Measurements from ENCODE around the gene RSBN1L.

Gene RSBN1L

DNA sequence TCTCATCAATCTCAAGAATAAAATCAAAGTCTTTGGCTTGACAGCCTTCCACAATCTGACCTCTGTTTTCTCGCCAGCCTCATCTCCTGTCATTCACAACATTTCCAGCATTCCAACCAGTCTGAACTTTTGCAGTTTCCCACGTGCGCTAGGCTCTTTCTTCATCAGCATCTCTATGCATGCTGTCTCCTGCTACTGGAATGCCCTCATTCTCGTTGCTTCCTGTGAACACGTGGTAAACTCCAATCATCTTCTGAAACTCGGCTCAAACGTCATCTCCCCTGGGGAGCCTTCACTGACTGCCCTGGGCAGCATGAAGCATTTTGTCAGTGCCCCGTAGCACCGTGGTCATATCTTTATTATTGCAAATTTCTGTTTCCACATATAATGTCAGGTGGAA lies 12.2 kb upstream of the RSBN1L start:
- TF ChIP-seq TAF1 (IDR thresholded peaks at IDR 0.05; ENCODE audit: borderline replicate concordance, insufficient read depth, low read length): no peak
- no peak; the same call in 1 of the 2 replicates for TF ChIP-seq SIN3A (IDR thresholded peaks at IDR 0.05; ENCODE audit: borderline replicate concordance, insufficient read depth, low read length)
- no peak for TF ChIP-seq REST (IDR thresholded peaks at IDR 0.05; ENCODE audit: insufficient read depth in 1 of 2, low read depth in 2 of 2, low read length in 2 of 2)
- TF ChIP-seq FOXP2 (optimal IDR thresholded peaks at IDR 0.05; ENCODE audit: borderline replicate concordance, extremely low read depth, extremely low read length, insufficient read depth): no peak
- no peak for TF ChIP-seq POLR2AphosphoS5 (IDR thresholded peaks at IDR 0.05; ENCODE audit: low read depth, low read length)

DNA sequence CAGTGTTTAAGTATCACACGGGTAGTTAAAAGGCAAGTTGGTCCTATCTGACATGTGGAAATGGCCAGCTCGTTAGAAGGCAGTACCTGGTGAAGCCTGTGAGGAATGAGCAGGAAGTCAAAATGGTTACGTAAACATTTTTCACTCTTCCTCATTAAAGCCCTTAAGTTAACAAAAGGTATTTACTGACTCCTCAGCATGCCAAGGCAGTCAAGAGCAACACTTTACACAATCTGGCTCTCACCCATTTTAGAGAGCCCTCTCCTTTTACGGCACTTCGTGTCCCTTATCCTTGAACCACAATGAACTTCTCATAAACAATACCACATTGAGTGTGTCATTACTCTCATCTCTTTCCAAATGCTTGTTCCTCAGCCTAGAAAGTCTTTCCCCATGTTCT lies 11.0 kb upstream of the RSBN1L start:
- TF ChIP-seq FOXP2 (optimal IDR thresholded peaks at IDR 0.05; ENCODE audit: borderline replicate concordance, extremely low read depth, extremely low read length, insufficient read depth) (no peak), SIN3A (IDR thresholded peaks at IDR 0.05; ENCODE audit: borderline replicate concordance, insufficient read depth, low read length) (no peak), REST (IDR thresholded peaks at IDR 0.05; ENCODE audit: insufficient read depth in 1 of 2, low read depth in 2 of 2, low read length in 2 of 2) (no peak), POLR2AphosphoS5 (IDR thresholded peaks at IDR 0.05; ENCODE audit: low read depth, low read length) (no peak), TAF1 (IDR thresholded peaks at IDR 0.05; ENCODE audit: borderline replicate concordance, insufficient read depth, low read length) (no peak)

DNA sequence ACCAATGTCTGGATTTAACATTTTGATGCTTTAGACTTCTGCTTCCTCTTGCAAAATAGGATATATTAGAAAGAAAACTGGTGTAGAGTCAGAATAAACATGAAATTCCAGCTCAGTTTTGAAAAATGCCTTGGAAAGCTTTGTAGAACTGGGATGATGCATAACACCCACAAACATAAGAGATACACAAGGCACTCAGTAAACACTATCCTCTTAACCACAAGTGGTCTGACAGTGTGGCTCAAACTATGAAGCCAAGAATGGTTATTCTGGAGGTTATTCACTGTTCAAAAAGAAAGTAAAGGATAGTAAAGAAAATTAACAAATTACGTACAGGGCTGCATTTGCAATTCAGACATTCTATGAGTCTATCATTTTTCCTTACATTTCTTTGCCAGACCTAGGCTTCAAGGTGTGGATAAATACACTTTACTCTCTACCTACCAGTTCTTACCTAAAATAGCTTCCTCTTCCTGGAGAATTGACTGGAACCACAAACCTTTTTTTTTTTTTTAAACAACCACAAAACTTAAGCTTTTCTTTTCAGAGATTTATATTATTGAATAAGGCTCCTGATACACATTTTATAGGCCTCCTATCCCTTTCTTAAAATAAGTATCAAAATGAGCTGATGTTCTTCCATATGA lies 9.0 kb upstream of the RSBN1L start:
- no peak for TF ChIP-seq POLR2AphosphoS5 (IDR thresholded peaks at IDR 0.05; ENCODE audit: low read depth, low read length)
- no peak for TF ChIP-seq SIN3A (IDR thresholded peaks at IDR 0.05; ENCODE audit: borderline replicate concordance, insufficient read depth, low read length)
- no peak for TF ChIP-seq TAF1 (IDR thresholded peaks at IDR 0.05; ENCODE audit: borderline replicate concordance, insufficient read depth, low read length)
- TF ChIP-seq REST (IDR thresholded peaks at IDR 0.05; ENCODE audit: insufficient read depth in 1 of 2, low read depth in 2 of 2, low read length in 2 of 2): no peak
- no peak for TF ChIP-seq FOXP2 (optimal IDR thresholded peaks at IDR 0.05; ENCODE audit: borderline replicate concordance, extremely low read depth, extremely low read length, insufficient read depth)

DNA sequence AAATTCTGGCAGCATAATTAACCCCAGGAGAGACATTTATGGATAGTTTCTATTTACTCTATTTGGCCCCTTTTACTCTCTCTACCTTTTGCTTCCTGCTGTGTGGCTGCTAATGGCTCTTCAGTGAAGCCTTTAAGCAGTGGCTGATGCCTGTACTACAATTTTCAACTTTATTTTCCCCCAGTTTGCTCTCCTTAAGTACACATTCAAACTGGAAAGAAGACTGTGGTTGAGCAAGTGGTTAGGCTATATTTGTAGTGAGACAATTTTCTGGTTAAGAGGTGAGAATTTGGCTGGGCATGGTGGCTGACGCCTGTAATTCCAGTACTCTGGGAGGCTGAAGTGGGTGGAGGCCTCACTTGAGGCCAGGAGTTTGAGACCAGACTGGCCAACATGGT lies 8.5 kb upstream of the RSBN1L start:
- no peak for TF ChIP-seq POLR2AphosphoS5 (IDR thresholded peaks at IDR 0.05; ENCODE audit: low read depth, low read length)
- no peak for TF ChIP-seq REST (IDR thresholded peaks at IDR 0.05; ENCODE audit: insufficient read depth in 1 of 2, low read depth in 2 of 2, low read length in 2 of 2)
- TF ChIP-seq SIN3A (IDR thresholded peaks at IDR 0.05; ENCODE audit: borderline replicate concordance, insufficient read depth, low read length): no peak
- TF ChIP-seq TAF1 (IDR thresholded peaks at IDR 0.05; ENCODE audit: borderline replicate concordance, insufficient read depth, low read length): no peak
- no peak for TF ChIP-seq FOXP2 (optimal IDR thresholded peaks at IDR 0.05; ENCODE audit: borderline replicate concordance, extremely low read depth, extremely low read length, insufficient read depth)
